ENCODE results near the gene LRBA.
"Not testable (repeated sequence)": the region's sequence is repeated elsewhere in the genome, so short reads cannot be mapped to it uniquely, and the experiment has no call there.

Gene LRBA

GRCh38 chr4:150567070-150567469, 448.0 kb downstream of the LRBA start:
- DNase-seq (ENCODE audit: insufficient read length, low spot score), result no peak
- TF ChIP-seq CTCF (IDR thresholded peaks at IDR 0.05; ENCODE audit: insufficient read depth, missing control alignments), result no peak
- no peak for FAIRE-seq

- not testable (repeated sequence) for FAIRE-seq; DNase-seq (ENCODE audit: insufficient read length, low spot score)
Measured at GRCh38 chr4:150564967-150565366, 450.1 kb downstream of the LRBA start.

GRCh38 chr4:150562751-150563150, 452.3 kb downstream of the LRBA start:
- FAIRE-seq (no peak), DNase-seq (ENCODE audit: insufficient read length, low spot score) (no peak)
- no peak for TF ChIP-seq CTCF (IDR thresholded peaks at IDR 0.05; ENCODE audit: insufficient read depth, missing control alignments)

GRCh38 chr4:150562250-150562649, 452.8 kb downstream of the LRBA start:
- DNase-seq (ENCODE audit: insufficient read length, low spot score), result no peak
- peak; percentile 51 for FAIRE-seq
- no peak for TF ChIP-seq CTCF (IDR thresholded peaks at IDR 0.05; ENCODE audit: insufficient read depth, missing control alignments)

- FAIRE-seq (peak; percentile 99), DNase-seq (ENCODE audit: insufficient read length, low spot score) (no peak)
- no peak for TF ChIP-seq CTCF (IDR thresholded peaks at IDR 0.05; ENCODE audit: insufficient read depth, missing control alignments)
Measured at GRCh38 chr4:150561143-150561737, 453.8 kb downstream of the LRBA start.

GRCh38 chr4:150557811-150558210, 457.3 kb downstream of the LRBA start:
- not testable (repeated sequence) for DNase-seq (ENCODE audit: insufficient read length, low spot score); FAIRE-seq

- no peak for TF ChIP-seq CTCF (IDR thresholded peaks at IDR 0.05; ENCODE audit: insufficient read depth, missing control alignments)
Measured at GRCh38 chr4:150547154-150547838, 467.8 kb downstream of the LRBA start.

GRCh38 chr4:150546286-150546685, 468.8 kb downstream of the LRBA start:
- no peak for FAIRE-seq
- DNase-seq (ENCODE audit: insufficient read length, low spot score), result no peak
- no peak for TF ChIP-seq CTCF (IDR thresholded peaks at IDR 0.05; ENCODE audit: insufficient read depth, missing control alignments)

More at GRCh38 chr4:150547154-150547838, 467.8 kb downstream of the LRBA start:
- DNase-seq (ENCODE audit: insufficient read length, low spot score), result no peak
- FAIRE-seq, result peak; percentile 38
